Gastroesophageal sphincter (tissue), 3 donors: Measurements from ENCODE around the gene ENTREP3.

Source experiments
- POLR2A ChIP-seq, 2 donors: fragments of 450-650 bp; IDR thresholded peaks; one replicate each; pipeline ENCODE4 v1.6.1; 2017; ENCODE audit warnings: antibody characterized with exemption in 2 of 2, mild to moderate bottlenecking in 2 of 2, moderate library complexity in 1 of 2
- POLR2AphosphoS5 ChIP-seq: sonication (generic); formaldehyde crosslinking; IDR thresholded peaks from one replicate; pipeline ENCODE4 v1.6.1; 2017; ENCODE audit warnings: antibody characterized with exemption
- TF ChIP-seq, protein P1 (sequence below), 4 experiments: fragments of 200-600 bp in 2 of 4; fragments of 450-650 bp in 2 of 4; sonication (generic) in 1 of 4; IDR thresholded peaks; one replicate each; pipeline ENCODE4 v1.5.1; 2017 to 2019; ENCODE audit warnings: antibody characterized with exemption in 4 of 4, mild to moderate bottlenecking in 2 of 4, moderate library complexity in 2 of 4

DNA sequence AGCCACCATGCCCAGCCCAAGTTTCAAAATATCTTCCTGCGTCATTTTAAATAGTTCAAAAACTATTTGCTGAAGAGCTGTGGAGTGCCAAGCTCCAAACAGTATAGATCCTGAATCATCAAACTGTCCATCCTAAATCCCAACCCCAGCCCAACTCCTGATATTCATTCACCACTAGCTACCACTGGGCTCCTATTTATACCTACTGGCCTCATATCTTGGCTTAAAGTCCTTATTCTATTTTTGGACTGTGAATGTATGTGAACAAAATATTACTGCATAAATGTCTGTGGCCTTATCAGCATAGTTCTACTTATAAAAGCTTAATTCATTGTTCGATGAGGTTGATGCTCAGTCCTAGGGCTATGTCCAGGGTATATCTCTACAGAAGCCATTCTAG, 12.1 kb upstream of the ENTREP3 start:
- TF ChIP-seq, protein P1, sequence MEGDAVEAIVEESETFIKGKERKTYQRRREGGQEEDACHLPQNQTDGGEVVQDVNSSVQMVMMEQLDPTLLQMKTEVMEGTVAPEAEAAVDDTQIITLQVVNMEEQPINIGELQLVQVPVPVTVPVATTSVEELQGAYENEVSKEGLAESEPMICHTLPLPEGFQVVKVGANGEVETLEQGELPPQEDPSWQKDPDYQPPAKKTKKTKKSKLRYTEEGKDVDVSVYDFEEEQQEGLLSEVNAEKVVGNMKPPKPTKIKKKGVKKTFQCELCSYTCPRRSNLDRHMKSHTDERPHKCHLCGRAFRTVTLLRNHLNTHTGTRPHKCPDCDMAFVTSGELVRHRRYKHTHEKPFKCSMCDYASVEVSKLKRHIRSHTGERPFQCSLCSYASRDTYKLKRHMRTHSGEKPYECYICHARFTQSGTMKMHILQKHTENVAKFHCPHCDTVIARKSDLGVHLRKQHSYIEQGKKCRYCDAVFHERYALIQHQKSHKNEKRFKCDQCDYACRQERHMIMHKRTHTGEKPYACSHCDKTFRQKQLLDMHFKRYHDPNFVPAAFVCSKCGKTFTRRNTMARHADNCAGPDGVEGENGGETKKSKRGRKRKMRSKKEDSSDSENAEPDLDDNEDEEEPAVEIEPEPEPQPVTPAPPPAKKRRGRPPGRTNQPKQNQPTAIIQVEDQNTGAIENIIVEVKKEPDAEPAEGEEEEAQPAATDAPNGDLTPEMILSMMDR (IDR thresholded peaks at IDR 0.05), result no peak
- TF ChIP-seq POLR2AphosphoS5 (no peak), POLR2A (IDR thresholded peaks at IDR 0.05) (no peak)
